Body of pancreas (tissue), 4 donors: ENCODE data around the gene CCN2.
"Not testable (repeated sequence)": the region's sequence is repeated elsewhere in the genome, so short reads cannot be mapped to it uniquely, and the experiment has no call there.

ENCODE experiments used
- CTCF ChIP-seq, 7 experiments: fragments of 450-650 bp in 4 of 7; fragments of 200-600 bp in 3 of 7; sonication (generic) in 3 of 7; IDR thresholded peaks; one replicate each; pipeline ENCODE4 v1.5.1; 2016 to 2019; ENCODE audit warnings: antibody characterized with exemption in 7 of 7
- POLR2A ChIP-seq, 3 donors: fragments of 450-650 bp; IDR thresholded peaks; one replicate each; pipeline ENCODE4 v1.6.1; 2016; ENCODE audit warnings: antibody characterized with exemption in 3 of 3, mild to moderate bottlenecking in 2 of 3

DNA sequence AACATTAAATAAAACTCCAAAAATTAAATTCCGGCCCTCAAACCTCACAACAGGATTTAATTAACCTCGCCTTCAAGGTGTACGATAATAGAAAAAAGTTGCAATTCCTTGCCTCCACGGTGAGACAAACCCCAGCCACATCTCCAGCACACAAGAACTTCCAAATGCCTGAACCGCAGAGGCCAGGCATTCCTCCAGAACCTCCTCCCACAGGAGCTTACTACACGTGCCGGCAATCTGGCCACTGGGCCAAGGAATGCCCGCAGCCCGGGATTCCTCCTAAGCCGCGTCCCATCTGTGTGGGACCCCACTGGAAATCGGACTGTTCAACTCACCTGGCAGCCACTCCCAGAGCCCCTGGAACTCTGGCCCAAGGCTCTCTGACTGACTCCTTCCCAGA, 47.4 kb downstream of the CCN2 start:
- TF ChIP-seq CTCF, POLR2A (IDR thresholded peaks at IDR 0.05): not testable (repeated sequence)
